Peyer's patch (tissue), 4 donors: Measurements from ENCODE around the gene SPDEF. TPM values are rescaled to one million over a fixed set of nuclear protein-coding genes. Genes with fewer than 3 reads are reported as not detected.
A peak's percentile ranks its signal among the peaks of the same experiment; 100 is the strongest.

Source experiments
- DNase-seq, 3 donors: peaks; one replicate each; pipeline ENCODE4 v3.0.0-alpha.2; 2017 to 2019
- H3K27ac ChIP-seq, 4 donors: fragments of 200-600 bp; sonication (generic); one replicate each; pipeline ENCODE4 v1.5.1; 2016 to 2019
- H3K27me3 ChIP-seq, 2 donors: fragments of 200-600 bp; sonication (generic); one replicate each; pipeline ENCODE4 v1.5.1; 2019
- H3K36me3 ChIP-seq, 3 donors: fragments of 200-600 bp; sonication (generic); one replicate each; pipeline ENCODE4 v1.5.1; 2016 to 2019
- H3K4me1 ChIP-seq, 4 donors: fragments of 200-600 bp; sonication (generic); one replicate each; pipeline ENCODE4 v1.5.1; 2016 to 2019
- H3K4me3 ChIP-seq, 4 donors: fragments of 200-600 bp; sonication (generic); 1 replicate in 3 of 4; 2 replicates in 1 of 4; pipeline ENCODE4 v1.5.1; 2016 to 2019; ENCODE audit warnings: mild to moderate bottlenecking in 1 of 4
- H3K9me3 ChIP-seq, 4 donors: fragments of 200-600 bp; sonication (generic); one replicate each; pipeline ENCODE4 v1.5.1; 2016 to 2019; ENCODE audit warnings: mild to moderate bottlenecking in 1 of 4
- POLR2A ChIP-seq, 2 donors: fragments of 450-650 bp; IDR thresholded peaks; one replicate each; pipeline ENCODE4 v1.5.1; 2017; ENCODE audit warnings: antibody characterized with exemption in 2 of 2, mild to moderate bottlenecking in 2 of 2, moderate library complexity in 2 of 2
- total RNA-seq, 4 donors: library from RNA; depleted of rRNA; stranded (reverse); fragments of >200 nt; gene quantifications; one replicate each; pipeline ENCODE4 v1.1.0, GENCODE V29; 2016
- TF ChIP-seq, protein P1 (sequence below), 6 experiments: fragments of 450-650 bp in 4 of 6; fragments of 200-600 bp in 2 of 6; sonication (generic) in 1 of 6; IDR thresholded peaks; one replicate each; pipeline ENCODE4 v1.5.1; 2017 to 2019; ENCODE audit warnings: antibody characterized with exemption in 6 of 6, mild to moderate bottlenecking in 3 of 6, moderate library complexity in 1 of 6

SPDEF gene
- total RNA-seq, 4 donors from 2014 or later = 29.7 to 58.7 (median 39.0) TPM

DNA sequence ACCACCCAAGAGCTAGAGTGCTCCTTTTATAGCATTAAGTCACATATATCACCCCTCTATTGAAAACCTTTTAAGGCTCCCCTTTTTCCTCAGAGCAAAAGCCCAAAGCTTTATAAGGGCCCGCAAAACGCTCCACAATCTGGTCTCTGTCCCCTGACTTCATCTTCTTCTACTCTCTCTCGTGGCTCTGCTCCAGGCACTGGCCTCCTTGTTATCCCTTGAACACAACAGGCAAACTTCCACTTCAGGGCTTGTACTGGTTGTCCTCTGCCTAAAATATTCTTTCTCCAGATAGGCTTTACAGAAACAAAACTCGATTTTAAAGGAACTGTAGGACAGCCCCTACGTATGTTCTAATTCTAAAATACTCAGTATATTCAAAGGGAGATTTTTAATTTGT lies 44.0 kb upstream of the SPDEF start:
- no peak overlapping the region for H3K27ac ChIP-seq
- H3K4me3 ChIP-seq = no peak overlapping the region
- H3K9me3 ChIP-seq = no peaks in the 10 kb centered on the region
- no peaks in the 10 kb centered on the region for H3K27me3 ChIP-seq
- H3K36me3 ChIP-seq = peaks cover 0 to 17% (median 0%) of the 10 kb centered on the region in 3 donors
- H3K4me1 ChIP-seq = peaks cover 0 to 13% (median 0%) of the 10 kb centered on the region in 4 donors
- TF ChIP-seq POLR2A (IDR thresholded peaks at IDR 0.05) = no peak
- TF ChIP-seq, protein P1, sequence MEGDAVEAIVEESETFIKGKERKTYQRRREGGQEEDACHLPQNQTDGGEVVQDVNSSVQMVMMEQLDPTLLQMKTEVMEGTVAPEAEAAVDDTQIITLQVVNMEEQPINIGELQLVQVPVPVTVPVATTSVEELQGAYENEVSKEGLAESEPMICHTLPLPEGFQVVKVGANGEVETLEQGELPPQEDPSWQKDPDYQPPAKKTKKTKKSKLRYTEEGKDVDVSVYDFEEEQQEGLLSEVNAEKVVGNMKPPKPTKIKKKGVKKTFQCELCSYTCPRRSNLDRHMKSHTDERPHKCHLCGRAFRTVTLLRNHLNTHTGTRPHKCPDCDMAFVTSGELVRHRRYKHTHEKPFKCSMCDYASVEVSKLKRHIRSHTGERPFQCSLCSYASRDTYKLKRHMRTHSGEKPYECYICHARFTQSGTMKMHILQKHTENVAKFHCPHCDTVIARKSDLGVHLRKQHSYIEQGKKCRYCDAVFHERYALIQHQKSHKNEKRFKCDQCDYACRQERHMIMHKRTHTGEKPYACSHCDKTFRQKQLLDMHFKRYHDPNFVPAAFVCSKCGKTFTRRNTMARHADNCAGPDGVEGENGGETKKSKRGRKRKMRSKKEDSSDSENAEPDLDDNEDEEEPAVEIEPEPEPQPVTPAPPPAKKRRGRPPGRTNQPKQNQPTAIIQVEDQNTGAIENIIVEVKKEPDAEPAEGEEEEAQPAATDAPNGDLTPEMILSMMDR (IDR thresholded peaks at IDR 0.05) = no peak
- no peak for DNase-seq

DNA sequence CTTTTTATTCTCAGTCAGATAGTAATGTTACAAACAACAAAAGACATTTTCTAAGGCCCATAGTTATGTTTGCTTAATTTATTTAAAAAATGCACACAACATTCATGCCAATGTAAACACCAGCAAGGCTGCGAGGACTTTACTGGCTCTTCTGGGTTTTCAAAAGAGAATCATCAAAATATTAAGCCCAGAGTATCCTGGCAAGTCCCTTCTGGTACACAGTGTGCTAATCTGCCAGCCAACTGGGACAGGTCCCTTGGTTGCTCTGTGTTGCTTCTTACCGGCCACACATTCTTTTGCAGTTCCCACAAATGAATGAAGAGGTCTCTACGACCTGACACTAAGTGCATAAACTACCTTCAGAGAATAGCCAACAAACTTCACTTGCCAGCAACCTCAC lies 42.6 kb upstream of the SPDEF start:
- H3K4me3 ChIP-seq = no peak overlapping the region
- no peak for TF ChIP-seq POLR2A (IDR thresholded peaks at IDR 0.05)
- TF ChIP-seq, protein P1 (IDR thresholded peaks at IDR 0.05) = no peak
- no peaks in the 10 kb centered on the region for H3K27me3 ChIP-seq
- H3K27ac ChIP-seq = peak overlapping the region in 1 of 4 donors; percentile 3
- peaks cover 0 to 13% (median 0%) of the 10 kb centered on the region in 4 donors for H3K4me1 ChIP-seq
- H3K36me3 ChIP-seq = peaks cover 0 to 7% (median 0%) of the 10 kb centered on the region in 3 donors
- no peaks in the 10 kb centered on the region for H3K9me3 ChIP-seq
- no peak for DNase-seq

DNA sequence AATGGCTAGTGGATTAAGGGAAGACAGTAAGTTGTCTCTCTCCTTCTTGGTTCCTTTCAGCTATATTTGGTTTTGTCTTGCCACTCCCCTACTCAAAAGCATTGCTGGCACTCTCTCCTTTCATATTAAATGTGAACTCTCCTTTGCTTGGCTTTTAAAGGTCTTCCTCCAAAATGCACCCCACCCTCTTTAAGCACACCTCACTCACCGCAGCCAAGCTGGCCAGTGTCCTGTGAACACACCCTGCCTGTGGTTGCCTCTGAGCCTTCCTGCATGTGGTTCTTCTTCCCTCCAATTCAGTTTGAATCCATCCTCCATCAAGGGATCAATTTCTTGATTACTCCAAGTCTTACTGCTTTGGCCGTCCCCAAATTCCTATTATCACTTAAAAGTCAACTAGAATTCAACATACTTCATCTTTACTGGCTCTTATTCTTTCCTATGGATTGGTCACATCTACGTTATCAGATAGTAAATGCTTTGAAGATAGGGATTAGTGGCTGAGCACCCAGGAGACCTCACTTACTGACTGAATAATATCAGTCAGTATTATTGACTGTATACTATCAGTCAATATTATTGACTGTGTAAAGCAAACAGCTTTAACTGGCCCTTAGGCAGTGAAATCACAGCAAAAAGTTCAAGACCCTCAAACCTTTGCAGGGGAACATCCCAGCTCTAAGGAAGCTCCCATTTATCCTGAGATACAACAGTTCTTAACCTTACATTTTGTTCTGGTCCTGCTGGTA lies 41.6 kb upstream of the SPDEF start:
- H3K4me1 ChIP-seq = peaks cover 0 to 12% (median 0%) of the 10 kb centered on the region in 4 donors
- H3K4me3 ChIP-seq = no peak overlapping the region
- peaks cover 0 to 7% (median 0%) of the 10 kb centered on the region in 3 donors for H3K36me3 ChIP-seq
- DNase-seq = no peak
- H3K9me3 ChIP-seq = no peaks in the 10 kb centered on the region
- TF ChIP-seq, protein P1 (IDR thresholded peaks at IDR 0.05) = no peak
- TF ChIP-seq POLR2A (IDR thresholded peaks at IDR 0.05) = no peak
- no peak overlapping the region for H3K27ac ChIP-seq
- no peaks in the 10 kb centered on the region for H3K27me3 ChIP-seq

DNA sequence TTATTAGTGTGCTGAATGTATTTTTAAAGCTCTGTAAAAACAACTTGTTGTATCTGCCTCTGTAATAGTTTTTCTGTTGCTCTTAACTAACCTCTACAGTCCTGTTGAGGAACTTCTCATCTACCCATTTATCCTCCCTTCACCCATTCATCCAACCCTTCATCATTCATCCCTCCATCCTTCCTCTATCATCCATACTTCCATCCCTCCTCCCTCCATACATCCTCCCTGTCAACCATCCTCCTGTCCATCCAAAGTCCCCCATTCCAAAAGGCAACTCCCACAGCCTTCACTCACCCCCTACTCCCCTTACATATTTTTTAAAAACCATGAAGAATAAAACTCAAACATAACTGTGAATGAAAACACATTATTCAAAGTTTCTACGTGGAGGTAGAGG lies 40.7 kb upstream of the SPDEF start:
- no peaks in the 10 kb centered on the region for H3K9me3 ChIP-seq
- TF ChIP-seq, protein P1 (IDR thresholded peaks at IDR 0.05) = no peak
- no peak for TF ChIP-seq POLR2A (IDR thresholded peaks at IDR 0.05)
- no peak for DNase-seq
- no peak overlapping the region for H3K27ac ChIP-seq
- H3K4me3 ChIP-seq = no peak overlapping the region
- H3K27me3 ChIP-seq = no peaks in the 10 kb centered on the region
- peaks cover 0 to 8% (median 3%) of the 10 kb centered on the region in 4 donors for H3K4me1 ChIP-seq
- H3K36me3 ChIP-seq = peaks cover 0 to 7% (median 0%) of the 10 kb centered on the region in 3 donors

DNA sequence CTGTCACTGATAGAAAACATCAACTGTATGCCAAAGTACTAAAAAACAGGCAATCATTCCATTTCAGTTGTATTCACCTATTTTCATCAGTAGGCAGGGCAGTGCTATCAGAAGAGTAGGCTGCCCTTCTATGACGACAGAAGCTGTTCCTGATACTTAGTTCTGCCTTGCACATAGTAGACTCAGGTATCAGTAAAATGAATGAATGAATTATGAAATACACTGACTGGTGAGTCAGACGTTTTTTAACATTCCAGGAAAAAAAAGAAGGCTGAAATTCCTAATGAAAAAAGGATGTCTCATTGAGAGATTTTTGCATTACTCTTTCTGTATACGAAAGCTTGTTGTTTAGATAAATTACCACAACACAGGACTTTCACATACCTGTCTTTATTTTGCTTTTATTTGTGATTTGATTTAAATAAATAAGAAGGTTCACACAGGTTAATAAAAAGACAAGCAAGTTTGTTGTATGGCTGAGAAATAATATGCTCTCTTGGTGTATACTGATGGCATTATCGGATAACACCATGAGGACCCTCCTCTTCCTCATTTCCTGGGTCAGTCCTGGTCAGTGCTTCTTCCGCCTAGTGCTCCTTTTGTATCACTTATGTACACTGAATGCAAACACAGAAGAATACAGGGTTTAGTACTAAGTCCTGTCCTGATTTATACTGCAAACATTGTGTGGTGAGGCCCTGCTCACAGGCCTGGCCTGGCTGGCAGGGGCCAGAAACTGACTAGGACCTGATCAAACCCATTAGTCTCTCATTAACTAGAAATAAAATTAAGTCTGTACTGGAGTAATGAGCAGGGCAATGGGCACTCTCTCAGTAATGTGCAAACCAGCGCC lies 39.4 kb upstream of the SPDEF start:
- Histone ChIP-seq H3K36me3 (peaks cover 0 to 5% (median 0%) of the 10 kb centered on the region in 3 donors), H3K27ac (no peak overlapping the region), H3K27me3 (no peaks in the 10 kb centered on the region), H3K4me1 (peaks cover 0 to 8% (median 3%) of the 10 kb centered on the region in 4 donors), H3K9me3 (no peaks in the 10 kb centered on the region), H3K4me3 (no peak overlapping the region)
- TF ChIP-seq POLR2A (IDR thresholded peaks at IDR 0.05) = no peak
- TF ChIP-seq, protein P1 (IDR thresholded peaks at IDR 0.05) = no peak
- no peak for DNase-seq
